Spleen (tissue), 7 donors: ENCODE results near the gene CACNG5.

ENCODE experiments used
- POLR2AphosphoS5 ChIP-seq, 3 donors: sonication (generic); formaldehyde crosslinking; IDR thresholded peaks; one replicate each; pipeline ENCODE4 v1.5.1; 2017; ENCODE audit warnings: antibody characterized with exemption in 3 of 3
- TF ChIP-seq, protein P1 (sequence below), 11 experiments: fragments of 200-600 bp in 7 of 11; fragments of 450-650 bp in 4 of 11; sonication (generic) in 4 of 11; IDR thresholded peaks in 8 of 11; conservative IDR thresholded peaks in 3 of 11; 1 replicate in 7 of 11; 2 replicates in 4 of 11; pipeline versions ENCODE4 v1.4.0 to v1.8.0; 2016 to 2021; ENCODE audit warnings: antibody characterized with exemption in 11 of 11, inconsistent platforms in 4 of 11, mild to moderate bottlenecking in 1 of 11
- donor health status: DM: no; HTN: no; CAD: no; lungs with moderate emphysema.
- donor health status: DM: no; HTN: no; CAD: no.
- donor health status: DM: no; HTN: no; CAD: no.

DNA sequence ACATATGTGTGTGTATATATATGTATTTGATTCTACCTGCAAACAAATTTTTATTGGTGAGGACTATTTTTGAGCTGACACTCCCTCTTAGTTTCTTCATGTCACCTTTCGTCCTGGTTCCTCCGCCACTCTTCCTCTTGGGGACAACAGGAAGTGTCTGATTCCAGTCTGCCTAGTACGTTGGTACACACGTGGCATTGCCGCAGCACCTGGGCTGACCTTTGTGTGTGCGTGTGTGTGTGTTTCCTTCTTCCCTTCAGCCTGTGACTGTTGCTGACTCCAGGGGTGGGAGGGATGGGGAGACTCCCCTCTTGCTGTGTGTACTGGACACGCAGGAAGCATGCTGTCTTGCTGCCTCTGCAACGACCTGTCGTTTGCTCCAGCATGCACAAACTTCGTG lies 29.4 kb upstream of the CACNG5 start:
- no peak for TF ChIP-seq POLR2AphosphoS5 (IDR thresholded peaks at IDR 0.05)
- TF ChIP-seq, protein P1, sequence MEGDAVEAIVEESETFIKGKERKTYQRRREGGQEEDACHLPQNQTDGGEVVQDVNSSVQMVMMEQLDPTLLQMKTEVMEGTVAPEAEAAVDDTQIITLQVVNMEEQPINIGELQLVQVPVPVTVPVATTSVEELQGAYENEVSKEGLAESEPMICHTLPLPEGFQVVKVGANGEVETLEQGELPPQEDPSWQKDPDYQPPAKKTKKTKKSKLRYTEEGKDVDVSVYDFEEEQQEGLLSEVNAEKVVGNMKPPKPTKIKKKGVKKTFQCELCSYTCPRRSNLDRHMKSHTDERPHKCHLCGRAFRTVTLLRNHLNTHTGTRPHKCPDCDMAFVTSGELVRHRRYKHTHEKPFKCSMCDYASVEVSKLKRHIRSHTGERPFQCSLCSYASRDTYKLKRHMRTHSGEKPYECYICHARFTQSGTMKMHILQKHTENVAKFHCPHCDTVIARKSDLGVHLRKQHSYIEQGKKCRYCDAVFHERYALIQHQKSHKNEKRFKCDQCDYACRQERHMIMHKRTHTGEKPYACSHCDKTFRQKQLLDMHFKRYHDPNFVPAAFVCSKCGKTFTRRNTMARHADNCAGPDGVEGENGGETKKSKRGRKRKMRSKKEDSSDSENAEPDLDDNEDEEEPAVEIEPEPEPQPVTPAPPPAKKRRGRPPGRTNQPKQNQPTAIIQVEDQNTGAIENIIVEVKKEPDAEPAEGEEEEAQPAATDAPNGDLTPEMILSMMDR (IDR thresholded peaks at IDR 0.05 in 8 of 11, conservative IDR thresholded peaks at IDR 0.05 in 3 of 11), result no peak
